Measurements from ENCODE around the gene WDR27.
"Not testable (repeated sequence)": the region's sequence is repeated elsewhere in the genome, so short reads cannot be mapped to it uniquely, and the experiment has no call there.

Gene WDR27

GRCh38 chr6:169604076-169604475 lies 97.8 kb downstream of the WDR27 start:
- no peaks in the 10 kb centered on the region for H3K4me1 ChIP-seq (ENCODE audit: control insufficient read depth, insufficient read depth, low read length)
- peaks cover 5% of the 10 kb centered on the region; the same call in 1 of the 2 replicates for H3K9me3 ChIP-seq (ENCODE audit: control insufficient read depth, insufficient read depth, low read depth, low read length)
- no peaks in the 10 kb centered on the region for H3K27me3 ChIP-seq (ENCODE audit: control insufficient read depth, insufficient read depth, low read length)
- peaks cover 19% of the 10 kb centered on the region for H3K36me3 ChIP-seq (ENCODE audit: control insufficient read depth, insufficient read depth, low read length)
- no peak overlapping the region for H3K27ac ChIP-seq (ENCODE audit: low read depth, low read length)
- no peak overlapping the region for H3K4me3 ChIP-seq (ENCODE audit: low read depth, low read length)
- H3K9ac ChIP-seq (ENCODE audit: low read length) = no peak overlapping the region

GRCh38 chr6:169601129-169601528 lies 100.7 kb downstream of the WDR27 start:
- H3K9ac ChIP-seq (ENCODE audit: low read length); H3K9me3 ChIP-seq (ENCODE audit: control insufficient read depth, insufficient read depth, low read depth, low read length); H3K27me3 ChIP-seq (ENCODE audit: control insufficient read depth, insufficient read depth, low read length); H3K4me1 ChIP-seq (ENCODE audit: control insufficient read depth, insufficient read depth, low read length); H3K4me3 ChIP-seq (ENCODE audit: low read depth, low read length); H3K27ac ChIP-seq (ENCODE audit: low read depth, low read length): not testable (repeated sequence)
- H3K36me3 ChIP-seq (ENCODE audit: control insufficient read depth, insufficient read depth, low read length) = peaks cover 27% of the 10 kb centered on the region

- H3K9me3 ChIP-seq (ENCODE audit: control insufficient read depth, insufficient read depth, low read depth, low read length) = no peaks in the 10 kb centered on the region
- no peak overlapping the region for H3K4me3 ChIP-seq (ENCODE audit: low read depth, low read length)
- no peak overlapping the region for H3K9ac ChIP-seq (ENCODE audit: low read length)
- H3K27ac ChIP-seq (ENCODE audit: low read depth, low read length) = no peak overlapping the region
- peaks cover 8% of the 10 kb centered on the region for H3K36me3 ChIP-seq (ENCODE audit: control insufficient read depth, insufficient read depth, low read length)
- H3K27me3 ChIP-seq (ENCODE audit: control insufficient read depth, insufficient read depth, low read length) = no peaks in the 10 kb centered on the region
- no peaks in the 10 kb centered on the region for H3K4me1 ChIP-seq (ENCODE audit: control insufficient read depth, insufficient read depth, low read length)
These were observed 109.3 kb downstream of the WDR27 start for GRCh38 chr6:169592558-169592957.

GRCh38 chr6:169591616-169592015 lies 110.2 kb downstream of the WDR27 start:
- H3K9me3 ChIP-seq (ENCODE audit: control insufficient read depth, insufficient read depth, low read depth, low read length) = no peaks in the 10 kb centered on the region
- H3K4me1 ChIP-seq (ENCODE audit: control insufficient read depth, insufficient read depth, low read length) = no peaks in the 10 kb centered on the region
- H3K36me3 ChIP-seq (ENCODE audit: control insufficient read depth, insufficient read depth, low read length) = peaks cover 3% of the 10 kb centered on the region; the same call in 1 of the 2 replicates
- H3K4me3 ChIP-seq (ENCODE audit: low read depth, low read length) = no peak overlapping the region
- H3K9ac ChIP-seq (ENCODE audit: low read length) = no peak overlapping the region
- H3K27me3 ChIP-seq (ENCODE audit: control insufficient read depth, insufficient read depth, low read length) = no peaks in the 10 kb centered on the region
- no peak overlapping the region for H3K27ac ChIP-seq (ENCODE audit: low read depth, low read length)

- no peaks in the 10 kb centered on the region for H3K4me1 ChIP-seq (ENCODE audit: control insufficient read depth, insufficient read depth, low read length)
- no peak overlapping the region for H3K27ac ChIP-seq (ENCODE audit: low read depth, low read length)
- H3K9me3 ChIP-seq (ENCODE audit: control insufficient read depth, insufficient read depth, low read depth, low read length) = no peaks in the 10 kb centered on the region
- no peaks in the 10 kb centered on the region for H3K27me3 ChIP-seq (ENCODE audit: control insufficient read depth, insufficient read depth, low read length)
- H3K36me3 ChIP-seq (ENCODE audit: control insufficient read depth, insufficient read depth, low read length) = peaks cover 5% of the 10 kb centered on the region; the same call in 1 of the 2 replicates
- no peak overlapping the region for H3K9ac ChIP-seq (ENCODE audit: low read length)
- no peak overlapping the region for H3K4me3 ChIP-seq (ENCODE audit: low read depth, low read length)
These were observed 111.4 kb downstream of the WDR27 start for GRCh38 chr6:169590376-169590939.

GRCh38 chr6:169589699-169590257 lies 112.1 kb downstream of the WDR27 start:
- Histone ChIP-seq H3K4me1 (ENCODE audit: control insufficient read depth, insufficient read depth, low read length) (no peaks in the 10 kb centered on the region), H3K9ac (ENCODE audit: low read length) (no peak overlapping the region), H3K4me3 (ENCODE audit: low read depth, low read length) (no peak overlapping the region), H3K27ac (ENCODE audit: low read depth, low read length) (no peak overlapping the region), H3K27me3 (ENCODE audit: control insufficient read depth, insufficient read depth, low read length) (no peaks in the 10 kb centered on the region), H3K36me3 (ENCODE audit: control insufficient read depth, insufficient read depth, low read length) (peaks cover 5% of the 10 kb centered on the region; the same call in 1 of the 2 replicates), H3K9me3 (ENCODE audit: control insufficient read depth, insufficient read depth, low read depth, low read length) (no peaks in the 10 kb centered on the region)

DNA sequence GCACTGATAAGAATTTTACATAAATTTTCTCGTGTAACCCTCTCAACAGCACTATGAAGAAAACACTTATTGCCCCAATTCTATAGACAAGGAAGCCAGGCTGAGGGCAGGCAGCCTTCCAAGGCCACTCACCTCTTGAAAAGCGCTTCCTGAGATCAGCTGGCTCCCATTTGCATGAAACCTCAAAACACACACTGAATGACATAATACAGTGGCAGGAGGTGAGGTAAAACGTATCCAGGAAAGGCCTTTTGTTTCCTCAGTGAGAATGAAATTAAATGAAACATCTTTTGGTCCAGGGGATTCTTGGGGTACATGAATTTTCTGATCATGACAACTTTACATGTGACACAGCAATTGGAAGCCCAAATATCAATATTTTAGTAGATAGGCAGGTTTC lies 112.5 kb downstream of the WDR27 start:
- Histone ChIP-seq H3K9me3 (ENCODE audit: control insufficient read depth, insufficient read depth, low read depth, low read length) (no peaks in the 10 kb centered on the region), H3K36me3 (ENCODE audit: control insufficient read depth, insufficient read depth, low read length) (peaks cover 5% of the 10 kb centered on the region; the same call in 1 of the 2 replicates), H3K4me3 (ENCODE audit: low read depth, low read length) (no peak overlapping the region), H3K27me3 (ENCODE audit: control insufficient read depth, insufficient read depth, low read length) (no peaks in the 10 kb centered on the region), H3K9ac (ENCODE audit: low read length) (no peak overlapping the region), H3K4me1 (ENCODE audit: control insufficient read depth, insufficient read depth, low read length) (no peaks in the 10 kb centered on the region), H3K27ac (ENCODE audit: low read depth, low read length) (no peak overlapping the region)

- H3K4me1 ChIP-seq (ENCODE audit: control insufficient read depth, insufficient read depth, low read length) = no peaks in the 10 kb centered on the region
- H3K36me3 ChIP-seq (ENCODE audit: control insufficient read depth, insufficient read depth, low read length) = peaks cover 5% of the 10 kb centered on the region; the same call in 1 of the 2 replicates
- H3K27ac ChIP-seq (ENCODE audit: low read depth, low read length) = no peak overlapping the region
- no peaks in the 10 kb centered on the region for H3K27me3 ChIP-seq (ENCODE audit: control insufficient read depth, insufficient read depth, low read length)
- H3K9me3 ChIP-seq (ENCODE audit: control insufficient read depth, insufficient read depth, low read depth, low read length) = no peaks in the 10 kb centered on the region
- H3K9ac ChIP-seq (ENCODE audit: low read length) = no peak overlapping the region
- no peak overlapping the region for H3K4me3 ChIP-seq (ENCODE audit: low read depth, low read length)
These were observed 113.9 kb downstream of the WDR27 start for GRCh38 chr6:169587975-169588374.

GRCh38 chr6:169583886-169584541 lies 117.8 kb downstream of the WDR27 start:
- Histone ChIP-seq H3K4me3 (ENCODE audit: low read depth, low read length) (no peak overlapping the region), H3K9ac (ENCODE audit: low read length) (no peak overlapping the region), H3K27ac (ENCODE audit: low read depth, low read length) (no peak overlapping the region), H3K36me3 (ENCODE audit: control insufficient read depth, insufficient read depth, low read length) (peaks cover 20% of the 10 kb centered on the region), H3K4me1 (ENCODE audit: control insufficient read depth, insufficient read depth, low read length) (peaks cover 11% of the 10 kb centered on the region; the same call in 1 of the 2 replicates), H3K9me3 (ENCODE audit: control insufficient read depth, insufficient read depth, low read depth, low read length) (no peaks in the 10 kb centered on the region), H3K27me3 (ENCODE audit: control insufficient read depth, insufficient read depth, low read length) (no peaks in the 10 kb centered on the region)

- H3K9me3 ChIP-seq (ENCODE audit: control insufficient read depth, insufficient read depth, low read depth, low read length) = no peaks in the 10 kb centered on the region
- H3K9ac ChIP-seq (ENCODE audit: low read length) = no peak overlapping the region
- no peak overlapping the region for H3K27ac ChIP-seq (ENCODE audit: low read depth, low read length)
- H3K4me3 ChIP-seq (ENCODE audit: low read depth, low read length) = no peak overlapping the region
- peaks cover 11% of the 10 kb centered on the region; the same call in 1 of the 2 replicates for H3K4me1 ChIP-seq (ENCODE audit: control insufficient read depth, insufficient read depth, low read length)
- H3K27me3 ChIP-seq (ENCODE audit: control insufficient read depth, insufficient read depth, low read length) = no peaks in the 10 kb centered on the region
- peaks cover 23% of the 10 kb centered on the region for H3K36me3 ChIP-seq (ENCODE audit: control insufficient read depth, insufficient read depth, low read length)
These were observed 122.3 kb downstream of the WDR27 start for GRCh38 chr6:169579407-169580111.

DNA sequence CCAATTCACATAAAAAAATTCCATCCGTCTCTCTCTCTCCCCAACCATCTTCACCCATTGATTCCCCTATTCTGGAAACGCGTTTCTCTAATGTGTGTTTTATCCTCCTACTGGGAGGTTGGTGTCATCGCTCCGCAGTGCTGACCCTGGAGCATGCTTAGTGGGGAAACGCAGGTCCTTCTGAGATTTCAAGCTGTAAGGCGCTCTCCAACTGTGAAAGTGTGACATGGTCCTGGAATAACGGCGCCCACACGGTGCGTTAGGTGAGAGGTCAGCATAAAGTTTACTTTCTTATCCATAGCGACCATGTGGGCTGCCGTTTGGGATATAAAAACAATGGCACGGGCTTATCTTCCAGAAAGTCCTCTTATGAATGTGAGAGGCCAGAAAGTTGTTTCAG lies 123.9 kb downstream of the WDR27 start:
- Histone ChIP-seq H3K4me3 (ENCODE audit: low read depth, low read length) (no peak overlapping the region), H3K36me3 (ENCODE audit: control insufficient read depth, insufficient read depth, low read length) (peaks cover 23% of the 10 kb centered on the region), H3K4me1 (ENCODE audit: control insufficient read depth, insufficient read depth, low read length) (peaks cover 11% of the 10 kb centered on the region; the same call in 1 of the 2 replicates), H3K9ac (ENCODE audit: low read length) (no peak overlapping the region), H3K9me3 (ENCODE audit: control insufficient read depth, insufficient read depth, low read depth, low read length) (no peaks in the 10 kb centered on the region), H3K27me3 (ENCODE audit: control insufficient read depth, insufficient read depth, low read length) (no peaks in the 10 kb centered on the region), H3K27ac (ENCODE audit: low read depth, low read length) (no peak overlapping the region)
